IPS DF 6.9 (cell line): ENCODE results near the gene POLR1H.

Experiments
- DNase-seq: peaks from one replicate; pipeline ENCODE4 v3.0.0-alpha.2; 2013; ENCODE audit warnings: low read depth, low spot score
- H3K27ac ChIP-seq: one replicate; pipeline ENCODE4 v1.5.1; 2013; ENCODE audit warnings: low read length, control low read depth
- H3K27me3 ChIP-seq: 2 replicates; pipeline ENCODE4 v1.6.1; 2013; ENCODE audit warnings: mild to moderate bottlenecking, low read length; ENCODE audit not compliant: control insufficient read depth, insufficient read depth
- H3K36me3 ChIP-seq: 2 replicates; pipeline ENCODE4 v1.6.1; 2013; ENCODE audit warnings: low read length; ENCODE audit not compliant: control insufficient read depth, insufficient read depth
- H3K4me1 ChIP-seq: 2 replicates; pipeline ENCODE4 v1.6.1; 2013; ENCODE audit warnings: low read length; ENCODE audit not compliant: control insufficient read depth, insufficient read depth
- H3K4me3 ChIP-seq: 2 replicates; pipeline ENCODE4 v1.5.1; 2013; ENCODE audit warnings: mild to moderate bottlenecking, low read length
- H3K9me3 ChIP-seq: 2 replicates; pipeline ENCODE4 v1.6.1; 2013; ENCODE audit warnings: low read length, inconsistent platforms; ENCODE audit not compliant: control insufficient read depth, insufficient read depth
- WGBS: extraction: QIAGEN DNeasy Blood & Tissue Kit; methylation state at CpG from one replicate; pipeline ENCODE4 v1.1.7; 2013; ENCODE audit warnings: mixed read lengths, missing lambda C conversion rate; ENCODE audit not compliant: insufficient read length, insufficient coverage; 5-methylcytosine and 5-hydroxymethylcytosine counted together

Gene POLR1H

GRCh38 chr6:30037182-30037788 lies 23.8 kb upstream of the POLR1H start:
- H3K27me3 ChIP-seq, result no peaks in the 10 kb centered on the region
- no CpG with 5 or more reads among the region's 4 CpGs for WGBS
- no peak overlapping the region for H3K4me3 ChIP-seq
- H3K27ac ChIP-seq, result no peak overlapping the region
- H3K9me3 ChIP-seq, result no peaks in the 10 kb centered on the region
- DNase-seq, result no peak
- no peaks in the 10 kb centered on the region for H3K4me1 ChIP-seq
- no peaks in the 10 kb centered on the region for H3K36me3 ChIP-seq

- Histone ChIP-seq H3K4me3 (no peak overlapping the region), H3K9me3 (no peaks in the 10 kb centered on the region), H3K4me1 (no peaks in the 10 kb centered on the region), H3K27ac (no peak overlapping the region), H3K36me3 (no peaks in the 10 kb centered on the region), H3K27me3 (no peaks in the 10 kb centered on the region)
- no CpG with 5 or more reads among the region's 6 CpGs for WGBS
- no peak for DNase-seq
These were observed 19.8 kb upstream of the POLR1H start for GRCh38 chr6:30041221-30041620.

- no peak for DNase-seq
- Histone ChIP-seq H3K36me3 (no peaks in the 10 kb centered on the region), H3K27me3 (no peaks in the 10 kb centered on the region), H3K9me3 (no peaks in the 10 kb centered on the region), H3K4me3 (no peak overlapping the region), H3K4me1 (no peaks in the 10 kb centered on the region), H3K27ac (no peak overlapping the region)
- no CpG with 5 or more reads among the region's 4 CpGs for WGBS
These were observed 19.2 kb upstream of the POLR1H start for GRCh38 chr6:30041821-30042220.

- DNase-seq, result no peak
- Histone ChIP-seq H3K36me3 (no peaks in the 10 kb centered on the region), H3K27me3 (no peaks in the 10 kb centered on the region), H3K27ac (no peak overlapping the region), H3K4me1 (no peaks in the 10 kb centered on the region), H3K4me3 (no peak overlapping the region), H3K9me3 (no peaks in the 10 kb centered on the region)
- no CpG with 5 or more reads among the region's 1 CpG for WGBS
These were observed 18.6 kb upstream of the POLR1H start for GRCh38 chr6:30042476-30042875.

GRCh38 chr6:30042914-30043313 lies 18.2 kb upstream of the POLR1H start:
- Histone ChIP-seq H3K9me3 (no peaks in the 10 kb centered on the region), H3K4me1 (no peaks in the 10 kb centered on the region), H3K4me3 (no peak overlapping the region), H3K27me3 (no peaks in the 10 kb centered on the region), H3K36me3 (no peaks in the 10 kb centered on the region), H3K27ac (no peak overlapping the region)
- WGBS, result no CpG with 5 or more reads among the region's 1 CpG
- DNase-seq, result no peak

- Histone ChIP-seq H3K4me1 (no peaks in the 10 kb centered on the region), H3K9me3 (no peaks in the 10 kb centered on the region), H3K4me3 (no peak overlapping the region), H3K36me3 (no peaks in the 10 kb centered on the region), H3K27ac (no peak overlapping the region), H3K27me3 (no peaks in the 10 kb centered on the region)
- no CpG with 5 or more reads among the region's 2 CpGs for WGBS
- no peak for DNase-seq
These were observed 17.3 kb upstream of the POLR1H start for GRCh38 chr6:30043744-30044143.

- WGBS, result no CpG with 5 or more reads among the region's 2 CpGs
- no peaks in the 10 kb centered on the region for H3K9me3 ChIP-seq
- DNase-seq, result no peak
- no peaks in the 10 kb centered on the region for H3K4me1 ChIP-seq
- H3K36me3 ChIP-seq, result no peaks in the 10 kb centered on the region
- no peak overlapping the region for H3K27ac ChIP-seq
- H3K4me3 ChIP-seq, result no peak overlapping the region
- no peaks in the 10 kb centered on the region for H3K27me3 ChIP-seq
These were observed 16.4 kb upstream of the POLR1H start for GRCh38 chr6:30044630-30045029.

GRCh38 chr6:30047220-30047619 lies 13.8 kb upstream of the POLR1H start:
- Histone ChIP-seq H3K36me3 (no peaks in the 10 kb centered on the region), H3K9me3 (no peaks in the 10 kb centered on the region), H3K4me1 (no peaks in the 10 kb centered on the region), H3K27me3 (no peaks in the 10 kb centered on the region), H3K4me3 (no peak overlapping the region), H3K27ac (no peak overlapping the region)
- DNase-seq, result no peak
- WGBS, result no CpG with 5 or more reads among the region's 2 CpGs

- WGBS, result no CpG with 5 or more reads among the region's 3 CpGs
- no peaks in the 10 kb centered on the region for H3K9me3 ChIP-seq
- no peaks in the 10 kb centered on the region for H3K27me3 ChIP-seq
- H3K4me1 ChIP-seq, result no peaks in the 10 kb centered on the region
- no peak overlapping the region for H3K27ac ChIP-seq
- no peak for DNase-seq
- H3K36me3 ChIP-seq, result no peaks in the 10 kb centered on the region
- H3K4me3 ChIP-seq, result no peak overlapping the region
These were observed 7.4 kb upstream of the POLR1H start for GRCh38 chr6:30053682-30054081.

GRCh38 chr6:30055513-30055912 lies 5.6 kb upstream of the POLR1H start:
- Histone ChIP-seq H3K36me3 (no peaks in the 10 kb centered on the region), H3K4me3 (no peak overlapping the region), H3K4me1 (no peaks in the 10 kb centered on the region), H3K27me3 (no peaks in the 10 kb centered on the region), H3K27ac (no peak overlapping the region), H3K9me3 (no peaks in the 10 kb centered on the region)
- no peak for DNase-seq
- no CpG with 5 or more reads among the region's 1 CpG for WGBS

GRCh38 chr6:30060606-30061091 lies 416 bp upstream of the POLR1H start:
- no peaks in the 10 kb centered on the region for H3K9me3 ChIP-seq
- H3K4me3 ChIP-seq, result peak overlapping the region; percentile 54
- H3K36me3 ChIP-seq, result no peaks in the 10 kb centered on the region
- H3K4me1 ChIP-seq, result no peaks in the 10 kb centered on the region
- WGBS, result no CpG with 5 or more reads among the region's 24 CpGs
- no peak for DNase-seq
- H3K27me3 ChIP-seq, result no peaks in the 10 kb centered on the region
- no peak overlapping the region for H3K27ac ChIP-seq
